ENCODE data around the gene ZNF474.

ZNF474 gene

DNA sequence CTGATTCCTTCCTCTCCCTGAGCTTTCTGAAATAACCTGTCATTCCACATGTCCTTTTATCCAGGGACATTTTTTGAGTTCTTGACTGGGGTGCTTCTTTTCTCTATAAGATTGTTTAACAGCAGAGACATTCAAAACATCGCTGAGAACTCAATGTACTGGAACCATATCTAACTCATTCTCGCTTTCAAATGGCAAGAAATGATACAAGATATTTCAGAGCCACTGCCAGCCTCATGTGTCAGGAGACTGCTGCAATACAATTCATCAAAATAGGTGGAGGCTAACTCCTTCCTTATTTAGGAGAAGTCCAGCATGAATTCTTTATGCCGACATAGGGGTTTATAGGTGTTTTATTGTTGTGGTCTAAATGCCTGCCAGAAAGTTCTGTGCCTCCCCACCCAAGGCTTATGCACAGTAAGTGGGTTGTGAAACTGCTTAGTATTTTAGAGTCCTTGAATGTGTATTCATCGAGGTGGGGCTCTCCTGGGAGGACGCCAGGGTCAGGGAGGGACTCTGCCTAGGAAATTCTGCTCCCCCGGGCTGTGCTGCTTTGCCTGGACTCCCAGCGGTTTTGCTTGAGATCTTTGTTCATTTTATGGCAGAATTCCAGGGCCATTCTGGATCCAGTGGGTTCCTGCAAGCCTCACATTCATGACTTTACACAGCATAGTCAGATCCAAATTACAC lies 53.9 kb downstream of the ZNF474 start:
- DNase-seq, result no peak

GRCh38 chr5:122183788-122184170 lies 54.4 kb downstream of the ZNF474 start:
- DNase-seq, result no peak

- DNase-seq, result no peak
Measured at GRCh38 chr5:122184676-122185255, 55.4 kb downstream of the ZNF474 start.

- DNase-seq, result no peak
Measured at GRCh38 chr5:122187426-122187825, 58.1 kb downstream of the ZNF474 start.

DNA sequence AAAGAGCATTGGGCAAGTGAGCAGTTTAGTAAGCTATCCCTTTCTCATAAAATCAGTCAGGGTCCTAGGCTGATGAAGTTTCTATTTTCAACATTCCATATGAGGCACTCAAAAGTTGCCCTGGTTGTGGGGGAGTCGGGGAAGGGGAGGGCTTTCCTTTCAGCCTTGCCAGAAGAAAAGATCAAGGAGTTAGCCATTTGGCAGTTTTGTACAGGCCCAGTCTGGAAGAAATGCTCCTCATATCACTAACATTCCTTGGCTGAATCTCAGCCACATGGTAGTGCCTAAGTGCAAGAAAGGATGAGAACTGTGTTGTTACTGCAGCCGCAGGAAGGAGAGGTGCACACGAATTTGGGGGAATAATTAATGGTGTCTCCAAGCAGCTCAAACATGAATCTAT lies 60.8 kb downstream of the ZNF474 start:
- DNase-seq, result no peak

DNA sequence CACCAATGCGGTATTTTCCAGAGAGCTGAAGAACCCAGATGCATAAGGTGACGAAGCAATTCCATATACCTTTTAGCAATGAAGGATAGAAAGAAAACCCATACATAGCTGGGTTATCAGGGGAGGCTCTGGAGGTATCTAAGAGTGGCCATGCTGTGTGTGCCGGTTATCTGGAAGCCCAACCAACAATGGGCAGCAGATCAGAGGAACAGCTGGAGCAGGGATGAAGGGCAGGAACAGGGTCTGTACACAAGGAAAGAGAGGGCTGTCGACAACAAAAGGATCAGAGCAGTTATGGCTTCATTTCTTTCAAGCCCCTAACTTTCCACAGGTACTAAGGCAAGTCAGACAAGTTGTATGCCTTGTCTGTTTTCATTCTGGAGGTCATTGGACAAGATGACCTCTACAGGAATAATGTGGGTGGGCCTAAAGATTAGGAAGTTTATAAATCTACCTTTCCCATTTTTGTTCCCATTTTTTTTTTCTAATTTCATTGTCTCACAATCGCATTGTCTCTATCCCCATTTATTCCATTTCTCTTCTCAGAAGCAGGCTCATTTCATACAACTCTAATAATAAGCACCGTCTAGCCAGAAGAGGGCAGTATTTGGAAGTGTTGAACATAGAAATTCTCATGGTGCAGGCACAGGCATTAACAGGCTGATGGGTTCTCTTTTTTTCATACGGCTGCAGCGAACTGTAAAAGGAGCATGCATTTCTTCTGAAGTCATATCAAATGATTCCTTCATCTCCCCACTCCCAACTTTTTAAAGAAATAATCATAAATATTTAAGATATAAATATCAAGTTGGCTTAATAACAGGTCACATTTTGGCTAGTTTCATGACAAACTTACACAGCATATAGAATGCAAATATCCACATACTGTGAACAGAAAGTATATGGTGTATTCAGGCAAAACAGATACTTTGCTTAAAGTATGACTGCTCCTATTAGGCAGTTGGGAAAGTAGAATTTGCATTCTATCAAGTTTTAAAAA lies 63.5 kb downstream of the ZNF474 start:
- DNase-seq, result peak; percentile 83

DNA sequence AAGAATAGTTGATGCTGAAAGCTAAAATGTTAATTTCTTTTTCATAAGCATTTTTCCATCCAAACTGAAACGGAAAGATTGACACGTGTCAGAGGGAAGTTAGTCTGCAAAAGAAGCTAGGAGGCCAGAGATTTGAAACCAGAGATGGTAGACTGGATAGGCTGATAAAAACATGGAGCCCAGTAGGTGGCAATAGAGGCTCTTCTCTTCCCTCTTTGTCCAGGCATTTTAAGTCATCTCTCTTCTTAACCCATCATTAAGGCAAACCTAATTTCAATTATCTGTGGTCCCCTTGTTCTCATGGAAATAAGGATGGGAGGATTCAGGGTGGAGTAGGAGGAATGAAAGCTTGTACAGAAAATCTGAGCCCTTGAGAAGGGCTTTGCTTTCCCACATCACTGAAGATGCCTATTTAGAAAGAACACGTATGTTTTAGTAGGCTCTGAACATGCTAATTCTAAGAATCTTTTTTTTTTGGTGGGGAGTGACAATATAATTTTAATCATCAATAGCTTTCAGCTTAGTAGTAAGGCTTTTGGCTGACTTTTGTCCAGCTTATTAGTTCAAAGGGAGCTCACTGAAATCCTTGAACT lies 66.6 kb downstream of the ZNF474 start:
- DNase-seq, result peak; percentile 65

DNA sequence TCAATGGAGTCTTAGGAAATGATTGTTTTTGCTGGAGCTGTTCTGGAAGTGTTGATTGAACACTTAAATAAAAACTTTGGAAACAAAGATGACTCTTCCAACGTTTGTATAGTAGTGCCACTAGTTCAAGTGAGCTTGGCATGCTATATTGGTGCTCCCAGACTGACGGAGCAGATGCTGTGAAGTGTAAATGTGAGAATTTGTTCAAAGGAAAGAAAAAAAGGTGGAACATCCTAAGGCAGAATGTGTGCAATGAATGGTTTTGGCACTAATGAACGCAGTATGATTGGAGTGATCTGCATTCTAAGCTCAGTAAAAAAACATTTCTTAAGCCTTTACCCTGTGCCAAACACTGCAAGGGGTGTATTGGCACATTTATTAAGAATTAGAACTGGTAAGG lies 69.8 kb downstream of the ZNF474 start:
- no peak for DNase-seq

DNA sequence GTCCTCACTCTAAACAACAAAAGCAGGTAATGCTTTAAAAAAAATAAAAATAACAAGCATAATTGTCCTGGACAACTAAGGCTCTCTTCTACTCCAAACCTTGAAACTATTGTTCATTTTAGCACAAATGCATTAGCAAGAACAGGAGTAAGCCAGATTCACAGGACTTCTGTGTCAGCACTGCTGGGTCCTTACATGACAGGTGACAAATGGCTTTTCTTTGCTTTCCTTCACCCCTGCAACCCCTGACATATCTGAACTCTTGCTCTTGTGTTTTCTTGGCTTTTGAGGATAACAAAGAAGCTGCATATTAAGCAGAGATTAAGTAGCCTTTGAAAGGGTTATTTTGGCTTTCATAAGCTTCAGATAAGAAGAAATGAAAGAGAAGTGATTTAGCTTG lies 71.1 kb downstream of the ZNF474 start:
- peak; percentile 52 for DNase-seq

DNA sequence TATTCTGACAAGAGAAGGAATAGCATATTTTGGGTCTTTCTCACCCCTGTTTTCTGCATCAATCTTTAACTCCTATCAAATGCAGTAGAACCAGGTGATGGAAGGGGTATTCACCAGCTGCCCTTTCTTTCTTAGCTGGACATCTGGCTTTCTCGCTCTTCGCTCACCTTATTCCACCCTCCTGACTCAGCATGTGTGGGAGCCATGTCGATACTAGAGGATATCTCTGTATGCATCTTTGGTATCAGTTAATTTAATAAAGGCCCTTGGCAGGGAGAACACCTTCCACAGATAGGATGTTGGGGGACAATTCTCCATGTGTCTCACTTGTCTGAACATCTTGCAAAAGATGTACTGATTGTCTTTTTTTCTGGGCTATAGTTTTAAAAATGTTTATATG lies 71.5 kb downstream of the ZNF474 start:
- DNase-seq, result no peak

- DNase-seq, result no peak
Measured at GRCh38 chr5:122201365-122201764, 72.0 kb downstream of the ZNF474 start.

DNA sequence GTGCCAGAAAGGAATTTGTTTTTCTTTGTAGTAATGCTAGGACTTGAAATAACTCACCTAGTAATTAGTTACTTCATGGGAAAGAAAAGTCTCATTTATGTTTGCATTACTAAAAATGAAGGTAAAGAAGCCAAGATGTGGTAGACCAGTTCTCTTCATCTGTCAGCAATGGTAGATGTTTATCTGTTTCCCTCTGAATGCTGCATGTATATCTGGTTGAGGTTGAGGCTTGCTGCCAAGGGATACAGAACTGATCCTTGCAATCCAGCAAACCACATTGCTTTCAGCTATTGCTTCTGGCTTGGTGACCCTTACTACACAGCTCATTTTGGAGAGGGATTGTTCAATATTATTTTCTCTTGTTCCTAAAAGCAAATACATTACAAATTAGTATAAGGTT lies 73.6 kb downstream of the ZNF474 start:
- peak; percentile 37 for DNase-seq
